Stimulated activated CD8-positive, alpha-beta memory T cell treated with anti-CD3 and anti-CD28 coated beads, Interleukin-15, amount 100 ng/mL, for 24 hours (primary cell): Measurements from ENCODE around the gene NEUROD1.

ENCODE experiments used
- DNase-seq: peaks from one replicate; pipeline ENCODE4 v3.0.0-alpha.2; 2020; ENCODE audit warnings: low read depth

Gene NEUROD1

GRCh38 chr2:181680937-181681811 is 857 bp upstream of the NEUROD1 start:
- DNase-seq: no peak

- no peak for DNase-seq
Observed at GRCh38 chr2:181679544-181679979, 755 bp downstream of the NEUROD1 start.

- no peak for DNase-seq
Observed at GRCh38 chr2:181678861-181679543, 1.3 kb downstream of the NEUROD1 start.

- DNase-seq: no peak
Observed at GRCh38 chr2:181677912-181678586, 2.3 kb downstream of the NEUROD1 start.

- DNase-seq: no peak
Observed at GRCh38 chr2:181675254-181675653, 5.1 kb downstream of the NEUROD1 start.

GRCh38 chr2:181674461-181674860 is 5.9 kb downstream of the NEUROD1 start:
- no peak for DNase-seq

- DNase-seq: no peak
Observed at GRCh38 chr2:181673173-181673572, 7.1 kb downstream of the NEUROD1 start.

GRCh38 chr2:181672255-181673008 is 7.9 kb downstream of the NEUROD1 start:
- DNase-seq: no peak

- no peak for DNase-seq
Observed at GRCh38 chr2:181670632-181671031, 9.7 kb downstream of the NEUROD1 start.

GRCh38 chr2:181667234-181667633 is 13.1 kb downstream of the NEUROD1 start:
- DNase-seq: no peak

- DNase-seq: no peak
Observed at GRCh38 chr2:181662287-181662686, 18.0 kb downstream of the NEUROD1 start.

GRCh38 chr2:181660181-181660580 is 20.1 kb downstream of the NEUROD1 start:
- no peak for DNase-seq

GRCh38 chr2:181658444-181658843 is 21.9 kb downstream of the NEUROD1 start:
- no peak for DNase-seq

GRCh38 chr2:181657379-181657778 is 22.9 kb downstream of the NEUROD1 start:
- no peak for DNase-seq

GRCh38 chr2:181656450-181657291 is 23.6 kb downstream of the NEUROD1 start, which contains the start of gene CERKL:
Gene CERKL, minus strand, starts transcription at chr2:181657105. Its CDS starts 99 bp downstream, at chr2:181657006.
- DNase-seq: no peak

GRCh38 chr2:181655519-181655918 is 24.8 kb downstream of the NEUROD1 start:
- no peak for DNase-seq

GRCh38 chr2:181649436-181649979 is 30.8 kb downstream of the NEUROD1 start:
- no peak for DNase-seq

- DNase-seq: no peak
Observed at GRCh38 chr2:181648478-181649155, 31.7 kb downstream of the NEUROD1 start.

- no peak for DNase-seq
Observed at GRCh38 chr2:181646415-181646987, 33.8 kb downstream of the NEUROD1 start.

GRCh38 chr2:181643151-181643550 is 37.2 kb downstream of the NEUROD1 start:
- no peak for DNase-seq
